WTC11 (cell line): Measurements from ENCODE around the gene CACHD1. TPM values are rescaled to one million over a fixed set of nuclear protein-coding genes. Genes with fewer than 3 reads are reported as not detected.

Source experiments
- ATAC-seq: fragments of 200-7000 bp; cut with Tn5 transposase; 2 replicates; pipeline ENCODE4 v1.10.0; 2021; ENCODE audit warnings: mild to moderate bottlenecking, moderate library complexity
- CTCF ChIA-PET: fragments of 300-600 bp; sonication (Branson Sonifier 250); formaldehyde crosslinking; loops from one replicate; lab custom pipeline; 2021; ENCODE audit warnings: antibody characterized with exemption; lab: Charles Lee
- POLR2A ChIA-PET: fragments of 350-600 bp; sonication (Branson Sonifier 250); formaldehyde crosslinking; loops from one replicate; lab custom pipeline; 2021; ENCODE audit warnings: antibody characterized with exemption; lab: Charles Lee
- DNase-seq: peaks from one replicate; pipeline ENCODE4 v3.0.0; 2021; ENCODE audit warnings: low spot score
- H3K27ac Mint-ChIP-seq: 2 replicates; pipeline ENCODE4 v1.8.0; 2021; ENCODE audit warnings: mixed read lengths
- H3K27me3 Mint-ChIP-seq: 2 replicates; pipeline ENCODE4 v1.8.0; 2021; ENCODE audit warnings: low read depth, mild to moderate bottlenecking, moderate library complexity, mixed read lengths
- H3K36me3 Mint-ChIP-seq: 2 replicates; pipeline ENCODE4 v1.8.0; 2021; ENCODE audit warnings: mixed read lengths
- H3K4me1 Mint-ChIP-seq: 2 replicates; pipeline ENCODE4 v1.8.0; 2022; ENCODE audit warnings: mixed read lengths
- H3K4me3 Mint-ChIP-seq: 2 replicates; pipeline ENCODE4 v1.8.0; 2021; ENCODE audit warnings: mild to moderate bottlenecking, moderate library complexity, mixed read lengths
- H3K9me3 Mint-ChIP-seq: 2 replicates; pipeline ENCODE4 v1.8.0; 2021; ENCODE audit warnings: mixed read lengths
- ARID4B ChIP-seq: sonication (generic); formaldehyde crosslinking; IDR thresholded peaks from 2 replicates; pipeline ENCODE4 v1.8.0; 2023; ENCODE audit warnings: missing genetic modification reagents, mild to moderate bottlenecking, borderline replicate concordance
- ATF3 ChIP-seq: sonication (generic); formaldehyde crosslinking; conservative IDR thresholded peaks from 2 replicates; pipeline ENCODE4 v1.8.1; 2022; ENCODE audit warnings: mild to moderate bottlenecking, missing genetic modification reagents
- ATF6 ChIP-seq: sonication (generic); formaldehyde crosslinking; IDR thresholded peaks from 2 replicates; pipeline ENCODE4 v1.8.1; 2023; ENCODE audit warnings: mild to moderate bottlenecking, missing genetic modification reagents
- CBFB ChIP-seq: sonication (generic); formaldehyde crosslinking; IDR thresholded peaks from 2 replicates; pipeline ENCODE4 v1.8.1; 2022; ENCODE audit warnings: mild to moderate bottlenecking, low read depth, missing genetic modification reagents
- CREB1 ChIP-seq: sonication (generic); formaldehyde crosslinking; IDR thresholded peaks from 2 replicates; pipeline ENCODE4 v1.8.0; 2023; ENCODE audit warnings: mild to moderate bottlenecking, missing genetic modification reagents
- E2F4 ChIP-seq: sonication (generic); formaldehyde crosslinking; IDR thresholded peaks from 2 replicates; pipeline ENCODE4 v1.8.1; 2022; ENCODE audit warnings: low read depth, mild to moderate bottlenecking, moderate library complexity, missing genetic modification reagents, borderline replicate concordance
- GRHL2 ChIP-seq: fragments of 250-450 bp; sonication (Bioruptor Pico); IDR thresholded peaks from 2 replicates; pipeline ENCODE4 v1.8.0; 2022; ENCODE audit warnings: mild to moderate bottlenecking, moderate library complexity; ENCODE audit not compliant: insufficient replicate concordance, severe bottlenecking
- HMGA2 ChIP-seq: fragments of 250-450 bp; sonication (Bioruptor Pico); IDR thresholded peaks from 2 replicates; pipeline ENCODE4 v1.4.0; 2021; ENCODE audit warnings: mild to moderate bottlenecking, moderate library complexity
- MAX ChIP-seq: sonication (generic); formaldehyde crosslinking; IDR thresholded peaks from 2 replicates; pipeline ENCODE4 v1.8.0; 2022; ENCODE audit warnings: mild to moderate bottlenecking, missing genetic modification reagents
- SMAD3 ChIP-seq: sonication (generic); formaldehyde crosslinking; IDR thresholded peaks from 2 replicates; pipeline ENCODE4 v1.8.0; 2022; ENCODE audit warnings: missing genetic modification reagents, mild to moderate bottlenecking, borderline replicate concordance
- SP1 ChIP-seq: sonication (generic); formaldehyde crosslinking; conservative IDR thresholded peaks from 2 replicates; pipeline ENCODE4 v1.8.1; 2022; ENCODE audit warnings: missing genetic modification reagents
- USF2 ChIP-seq: sonication (generic); formaldehyde crosslinking; IDR thresholded peaks from 2 replicates; pipeline ENCODE4 v1.8.1; 2023; ENCODE audit warnings: mild to moderate bottlenecking, missing genetic modification reagents, moderate library complexity
- ZNF138 ChIP-seq: sonication (generic); formaldehyde crosslinking; conservative IDR thresholded peaks from 2 replicates; pipeline ENCODE4 v1.8.1; 2022; ENCODE audit warnings: mild to moderate bottlenecking, moderate library complexity, missing genetic modification reagents
- ZNF423 ChIP-seq: fragments of 250-450 bp; sonication (Bioruptor Pico); IDR thresholded peaks from 2 replicates; pipeline ENCODE4 v2.1.2; 2022; ENCODE audit warnings: mild to moderate bottlenecking, moderate library complexity
- ZNF425 ChIP-seq: fragments of 250-450 bp; sonication (Bioruptor Pico); conservative IDR thresholded peaks from 2 replicates; pipeline ENCODE4 v1.9.0; 2021; ENCODE audit warnings: mild to moderate bottlenecking
- total RNA-seq: library from RNA; stranded (reverse); gene quantifications from 3 replicates; pipeline ENCODE4 v1.2.3, GENCODE V29; 2021

The CACHD1 gene
- total RNA-seq, 1 experiment from 2014 or later, result 26.3 TPM

- peaks cover 27% of the 10 kb centered on the region for H3K4me1 Mint-ChIP-seq
- CTCF ChIA-PET, result no interaction called here
- H3K36me3 Mint-ChIP-seq, result peaks cover 21% of the 10 kb centered on the region
- DNase-seq (no peak), ATAC-seq (no peak)
- H3K4me3 Mint-ChIP-seq, result no peak overlapping the region
- H3K27me3 Mint-ChIP-seq, result no peaks in the 10 kb centered on the region
- H3K27ac Mint-ChIP-seq, result no peak overlapping the region
- peaks cover 4% of the 10 kb centered on the region for H3K9me3 Mint-ChIP-seq
- POLR2A ChIA-PET, result no interaction called here
- no peak for TF ChIP-seq CBFB (CRISPR knock-in tag)
Measured at GRCh38 chr1:64553285-64553684, 83.4 kb downstream of the CACHD1 start.

GRCh38 chr1:64555947-64556346 is 86.0 kb downstream of the CACHD1 start:
- Mint-ChIP-seq H3K4me3 (no peak overlapping the region), H3K36me3 (peaks cover 30% of the 10 kb centered on the region), H3K27me3 (no peaks in the 10 kb centered on the region), H3K27ac (no peak overlapping the region), H3K4me1 (peaks cover 10% of the 10 kb centered on the region), H3K9me3 (peaks cover 4% of the 10 kb centered on the region)
- TF ChIP-seq E2F4 (CRISPR knock-in tag) (no peak), CBFB (CRISPR knock-in tag) (no peak), SP1 (CRISPR knock-in tag) (no peak), ZNF423 (CRISPR knock-in tag) (no peak), GRHL2 (CRISPR knock-in tag) (no peak), HMGA2 (CRISPR knock-in tag) (no peak), CREB1 (CRISPR knock-in tag) (no peak), MAX (CRISPR knock-in tag) (no peak), ATF3 (CRISPR knock-in tag) (no peak), ARID4B (CRISPR knock-in tag) (no peak), SMAD3 (CRISPR knock-in tag) (no peak), ATF6 (no peak), ZNF425 (no peak), USF2 (no peak), ZNF138 (no peak)
- ChIA-PET CTCF (no interaction called here), POLR2A (no interaction called here)
- DNase-seq, result no peak
- no peak for ATAC-seq
